Pulmonary artery endothelial cell (primary cell): Measurements from ENCODE around the gene KLHDC10. TPM values are rescaled to one million over a fixed set of nuclear protein-coding genes. Genes with fewer than 3 reads are reported as not detected.
A peak's percentile ranks its signal among the peaks of the same experiment; 100 is the strongest.
"Not testable (repeated sequence)": the region's sequence is repeated elsewhere in the genome, so short reads cannot be mapped to it uniquely, and the experiment has no call there.

Experiments
- DNase-seq: peaks from one replicate; pipeline ENCODE4 v3.0.0-alpha.2; 2011; ENCODE audit warnings: low read depth, low spot score
- total RNA-seq: library from RNA; depleted of rRNA; stranded (reverse); fragments of >200 nt; gene quantifications from 2 replicates; pipeline ENCODE4 v1.2.3, GENCODE V29; 2014

The KLHDC10 gene
- total RNA-seq, 1 donor from 2014 or later, result 29.3 TPM

- DNase-seq, result peak; percentile 57
Observed at GRCh38 chr7:130071701-130072622, 1.6 kb downstream of the KLHDC10 start.

- no peak for DNase-seq
Observed at GRCh38 chr7:130079846-130080394, 9.6 kb downstream of the KLHDC10 start.

- not testable (repeated sequence) for DNase-seq
Observed at GRCh38 chr7:130083497-130083896, 13.2 kb downstream of the KLHDC10 start.

GRCh38 chr7:130084037-130084875 lies 13.9 kb downstream of the KLHDC10 start:
- no peak for DNase-seq

- DNase-seq, result not testable (repeated sequence)
Observed at GRCh38 chr7:130085235-130085634, 14.9 kb downstream of the KLHDC10 start.

GRCh38 chr7:130086938-130087337 lies 16.6 kb downstream of the KLHDC10 start:
- DNase-seq, result no peak

GRCh38 chr7:130087364-130087763 lies 17.0 kb downstream of the KLHDC10 start:
- DNase-seq, result no peak

- DNase-seq, result no peak
Observed at GRCh38 chr7:130090745-130091532, 20.6 kb downstream of the KLHDC10 start.

- no peak for DNase-seq
Observed at GRCh38 chr7:130091999-130092398, 21.7 kb downstream of the KLHDC10 start.

- no peak for DNase-seq
Observed at GRCh38 chr7:130092598-130092997, 22.3 kb downstream of the KLHDC10 start.

- no peak for DNase-seq
Observed at GRCh38 chr7:130095812-130096211, 25.5 kb downstream of the KLHDC10 start.

- DNase-seq, result no peak
Observed at GRCh38 chr7:130096243-130096827, 26.0 kb downstream of the KLHDC10 start.

GRCh38 chr7:130099331-130099730 lies 29.0 kb downstream of the KLHDC10 start:
- no peak for DNase-seq

GRCh38 chr7:130102588-130102987 lies 32.3 kb downstream of the KLHDC10 start:
- DNase-seq, result no peak

GRCh38 chr7:130107949-130108674 lies 37.8 kb downstream of the KLHDC10 start:
- no peak for DNase-seq

- DNase-seq, result no peak
Observed at GRCh38 chr7:130108809-130109208, 38.5 kb downstream of the KLHDC10 start.

- no peak for DNase-seq
Observed at GRCh38 chr7:130112093-130112492, 41.8 kb downstream of the KLHDC10 start.

GRCh38 chr7:130112662-130113425 lies 42.5 kb downstream of the KLHDC10 start:
- no peak for DNase-seq

GRCh38 chr7:130113426-130113805 lies 43.1 kb downstream of the KLHDC10 start:
- DNase-seq, result not testable (repeated sequence)
